Activated CD8-positive, alpha-beta memory T cell treated with anti-CD3 and anti-CD28 coated beads, Interleukin-2, amount 50 U/mL, for 4 hours (primary cell): ENCODE results near the gene OXLD1.

Experiments used
- DNase-seq: peaks from one replicate; pipeline ENCODE4 v3.0.0-alpha.2; 2020

OXLD1 gene

DNA sequence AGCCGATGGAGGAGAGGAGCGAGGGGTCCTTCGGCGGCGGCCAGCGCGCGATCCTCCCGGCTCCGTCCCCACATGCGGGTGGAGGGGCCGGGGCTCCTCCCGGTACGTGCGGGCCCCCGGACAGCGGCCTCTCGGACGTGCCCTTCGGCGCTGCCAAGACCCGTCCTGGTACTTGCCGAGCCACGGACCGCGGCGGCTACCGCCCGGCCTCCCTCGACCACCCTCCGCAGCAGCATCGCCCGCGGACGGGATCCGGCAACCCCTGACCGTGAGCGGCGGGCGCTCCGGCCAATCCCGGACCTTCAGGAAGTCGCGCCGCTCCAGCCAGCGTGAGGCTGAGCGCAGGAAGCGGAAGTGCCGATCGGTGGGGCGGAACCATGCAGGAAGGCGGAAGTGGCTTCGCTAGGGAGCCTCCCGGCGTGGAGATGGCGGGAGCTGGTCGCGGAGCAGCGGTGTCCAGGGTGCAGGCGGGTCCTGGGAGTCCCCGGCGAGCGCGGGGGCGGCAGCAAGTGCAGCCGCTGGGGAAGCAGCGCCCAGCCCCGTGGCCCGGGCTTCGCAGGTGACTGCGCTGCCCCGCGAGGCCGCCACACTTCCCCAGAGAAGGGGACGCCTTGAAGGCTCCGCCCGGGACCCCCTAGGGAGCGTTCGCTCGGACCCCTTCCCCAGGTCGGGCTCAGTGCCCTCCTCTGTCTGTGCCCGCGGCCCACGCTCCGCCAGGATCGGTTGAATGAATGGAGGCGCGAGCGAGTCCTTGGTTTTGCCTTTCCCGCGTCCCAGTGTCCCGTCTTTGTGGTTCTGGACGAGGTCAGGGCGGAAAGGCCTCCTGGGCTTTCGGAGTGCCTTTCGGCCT is at the start of gene OXLD1, which contains the start of gene CCDC137:
OXLD1 (minus strand) TSS at position 264 of the 850 bp plus-strand sequence; CDS start at position 236, 28 bp downstream.
CCDC137 (plus strand) TSS at position 396 of the 850 bp plus-strand sequence; CDS start at position 426, 30 bp downstream.
- DNase-seq = peak; percentile 93

DNA sequence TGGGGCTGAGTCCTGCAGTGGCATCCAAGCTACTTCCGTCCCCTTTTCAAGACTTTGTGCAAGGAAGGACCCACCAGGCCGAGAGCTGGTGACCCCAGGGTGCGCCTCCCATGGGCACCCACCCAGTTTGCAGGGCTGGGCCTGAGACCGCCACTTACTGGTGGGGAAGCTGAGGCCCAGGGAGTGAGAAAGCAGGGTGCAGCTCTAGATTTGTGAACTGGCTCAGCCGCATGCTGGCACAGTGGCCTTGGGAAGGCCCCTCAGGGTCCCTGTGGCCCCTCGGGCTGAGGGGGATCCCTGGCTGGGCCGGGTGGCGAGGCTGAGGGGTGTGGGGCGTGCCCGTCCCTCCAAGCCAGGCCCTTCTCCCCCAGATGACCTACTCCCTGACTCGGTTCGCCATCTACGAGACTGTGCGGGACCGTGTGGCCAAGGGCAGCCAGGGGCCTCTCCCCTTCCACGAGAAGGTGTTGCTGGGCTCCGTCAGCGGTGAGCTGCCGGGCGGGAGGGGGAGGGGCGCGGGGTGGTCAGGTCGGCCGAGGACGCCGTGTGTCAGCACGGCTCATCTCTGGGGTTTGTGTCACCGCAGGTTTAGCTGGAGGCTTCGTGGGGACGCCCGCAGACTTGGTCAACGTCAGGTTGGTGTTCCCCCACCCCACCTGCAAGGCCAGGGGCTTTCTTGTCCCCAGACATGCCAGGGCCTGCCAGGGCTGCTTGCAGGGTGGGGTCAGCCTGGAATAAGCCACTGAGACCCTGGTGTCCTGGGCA is 48.9 kb upstream of the OXLD1 start:
- no peak for DNase-seq

DNA sequence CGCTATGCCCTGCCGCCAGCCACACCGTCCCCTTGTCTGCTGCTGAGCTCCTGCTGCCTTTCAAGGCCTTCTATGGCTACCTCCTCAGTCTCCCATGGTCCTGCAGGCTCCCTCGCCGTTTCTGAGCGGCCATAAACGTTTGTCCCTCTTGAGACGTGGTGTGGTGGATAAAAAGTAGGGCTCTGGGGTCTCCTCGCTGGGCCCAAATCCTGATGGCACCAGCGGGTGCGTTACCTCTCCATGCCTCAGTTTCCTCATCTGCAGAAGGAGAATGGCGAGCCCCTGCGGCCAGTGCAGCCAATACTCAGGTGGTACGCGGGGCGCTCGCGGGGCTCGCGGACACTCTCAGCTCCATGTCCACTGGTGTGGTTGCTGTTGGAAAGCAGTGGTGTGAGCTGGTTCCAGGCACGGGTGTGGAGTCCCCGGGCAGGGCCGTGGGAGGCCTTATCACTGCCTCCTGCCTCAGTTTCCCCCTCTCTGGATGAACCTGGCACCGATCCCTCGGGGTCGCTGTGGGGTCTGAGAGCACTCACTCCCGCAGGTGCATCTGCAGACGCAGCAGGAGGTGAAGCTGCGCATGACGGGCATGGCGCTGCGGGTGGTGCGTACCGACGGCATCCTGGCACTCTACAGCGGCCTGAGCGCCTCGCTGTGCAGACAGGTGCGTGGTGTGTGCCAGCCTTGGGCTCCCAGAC is 48.2 kb upstream of the OXLD1 start:
- no peak for DNase-seq

DNA sequence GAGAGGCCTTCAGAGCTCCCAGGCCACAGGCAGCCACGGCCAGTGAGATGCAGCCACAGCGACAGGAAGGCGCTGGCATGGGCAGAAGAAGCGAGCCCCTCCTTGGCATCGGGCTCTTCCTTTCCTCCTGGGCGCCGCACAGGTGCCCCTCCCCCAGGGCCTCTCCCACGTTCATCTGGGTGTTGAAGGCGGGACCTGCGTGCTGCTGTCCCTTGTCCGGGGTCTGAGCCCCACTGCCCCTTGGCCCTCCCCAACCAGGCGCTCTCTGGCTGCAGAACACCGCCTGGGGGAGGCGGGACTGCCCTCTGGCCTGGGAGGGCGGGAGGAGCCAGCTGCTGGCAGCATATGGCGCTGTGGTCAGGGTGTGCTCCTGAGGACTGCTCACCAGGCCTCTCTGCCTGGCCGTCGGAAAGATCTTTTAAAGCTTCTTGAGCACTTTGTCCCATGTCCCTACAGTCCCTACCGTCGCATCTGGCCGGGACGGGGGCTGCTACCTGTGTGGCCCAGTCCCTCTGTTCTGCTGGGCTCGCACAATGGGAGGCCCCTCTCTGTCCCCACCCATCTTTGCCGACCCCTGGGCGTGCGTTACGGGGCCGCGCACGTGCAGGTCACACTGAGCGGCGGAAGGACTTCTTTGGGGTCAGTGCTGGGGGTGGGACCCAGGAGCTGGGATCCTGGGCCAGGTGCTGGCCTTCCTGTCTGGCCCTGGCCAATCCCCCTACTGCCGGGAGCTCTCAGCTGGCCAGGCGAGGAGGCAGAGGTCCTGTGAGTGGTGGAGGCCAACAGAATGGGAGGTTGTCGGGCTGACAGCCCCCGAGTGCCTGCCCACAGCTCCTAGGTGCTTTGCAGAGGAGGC is 47.4 kb upstream of the OXLD1 start:
- no peak for DNase-seq

DNA sequence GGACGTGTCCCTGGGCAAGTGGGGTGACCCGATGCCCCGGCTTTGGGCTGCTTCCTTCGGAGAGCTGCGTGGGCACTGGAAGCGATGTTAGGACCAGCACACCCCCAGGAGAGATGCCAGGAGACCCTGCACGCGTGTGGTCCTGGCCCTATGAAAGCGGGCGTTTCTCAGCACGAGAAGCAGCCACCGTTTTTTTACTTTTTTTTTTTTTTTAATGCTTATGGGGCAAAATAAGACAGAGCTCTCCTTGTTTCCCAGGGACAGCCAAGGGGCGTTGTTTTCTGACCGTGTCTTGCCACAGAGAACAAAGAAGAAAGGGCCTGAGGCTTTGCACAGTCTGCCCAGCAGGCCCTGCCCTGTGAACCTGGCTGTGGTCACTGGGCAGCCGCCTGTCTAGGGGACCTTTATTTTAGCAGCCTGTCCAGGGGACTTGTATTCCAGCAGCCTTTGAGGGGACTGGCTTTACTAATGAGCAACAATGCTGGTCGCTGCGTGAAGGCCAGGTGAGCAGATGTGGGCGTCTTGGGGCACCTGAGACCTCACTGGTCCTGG is 46.7 kb upstream of the OXLD1 start:
- no peak for DNase-seq

DNA sequence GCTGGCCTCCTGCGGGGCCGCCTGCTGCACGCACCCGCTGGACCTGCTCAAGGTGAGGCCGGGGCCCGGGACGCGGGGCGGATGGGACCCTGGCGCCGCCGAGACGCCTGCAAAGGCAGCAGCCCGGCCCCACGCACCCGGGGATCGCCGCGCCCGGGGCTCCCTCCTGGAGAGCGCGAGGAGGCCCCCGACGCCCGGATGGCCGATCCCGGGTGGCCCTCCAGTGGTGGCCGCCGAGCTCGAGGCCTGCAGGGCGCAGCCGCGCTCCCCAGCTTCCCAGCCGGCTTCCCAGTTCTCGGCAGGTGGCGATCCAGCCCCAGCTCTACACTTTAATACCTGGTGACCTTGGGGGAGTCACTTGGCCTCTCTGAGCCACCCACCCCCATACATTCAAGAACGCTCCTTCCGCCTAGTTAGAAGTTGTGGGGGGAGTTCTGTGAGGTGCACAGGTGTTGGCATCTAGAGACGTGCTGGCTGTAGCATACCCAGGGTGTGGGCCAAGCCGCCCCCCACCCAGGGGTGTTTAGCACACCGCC is 46.1 kb upstream of the OXLD1 start:
- no peak for DNase-seq

DNA sequence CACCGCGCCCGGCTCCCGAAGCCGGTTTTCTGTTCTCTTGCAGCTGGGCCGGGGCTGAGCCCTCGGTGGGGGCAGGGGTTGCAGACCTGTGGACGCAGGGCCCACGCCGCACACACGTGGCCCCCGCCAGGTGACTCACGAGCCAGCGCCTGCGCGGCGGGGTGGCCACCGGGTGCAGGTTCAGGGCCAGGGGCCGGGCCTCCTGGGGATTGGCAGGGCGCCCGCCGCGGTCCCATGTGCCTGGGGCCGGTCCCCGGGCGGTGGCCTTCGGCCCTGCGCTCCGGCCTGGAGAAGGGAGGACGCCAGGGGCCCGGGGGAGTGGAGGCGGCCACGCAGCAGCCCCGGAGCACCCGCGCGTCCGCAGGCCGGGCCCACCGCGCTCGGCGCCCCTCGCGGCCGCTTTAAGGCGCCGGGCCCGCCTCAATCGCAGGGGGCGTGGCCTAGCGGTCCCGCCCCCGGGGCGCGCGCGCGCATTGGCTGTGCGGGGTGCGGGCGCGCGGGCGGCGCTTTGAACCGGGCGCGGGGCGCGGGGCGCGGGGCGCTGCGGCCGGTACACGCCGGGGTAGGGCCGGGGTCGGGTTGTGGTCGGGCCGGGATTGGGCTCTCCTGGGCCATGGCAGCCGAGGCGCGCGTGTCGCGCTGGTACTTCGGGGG is 45.5 kb upstream of the OXLD1 start, which contains the start of gene SLC25A10:
SLC25A10 (plus strand) TSS at position 471 of the 654 bp plus-strand sequence; CDS start at position 614, 143 bp downstream.
- DNase-seq = peak; percentile 80

DNA sequence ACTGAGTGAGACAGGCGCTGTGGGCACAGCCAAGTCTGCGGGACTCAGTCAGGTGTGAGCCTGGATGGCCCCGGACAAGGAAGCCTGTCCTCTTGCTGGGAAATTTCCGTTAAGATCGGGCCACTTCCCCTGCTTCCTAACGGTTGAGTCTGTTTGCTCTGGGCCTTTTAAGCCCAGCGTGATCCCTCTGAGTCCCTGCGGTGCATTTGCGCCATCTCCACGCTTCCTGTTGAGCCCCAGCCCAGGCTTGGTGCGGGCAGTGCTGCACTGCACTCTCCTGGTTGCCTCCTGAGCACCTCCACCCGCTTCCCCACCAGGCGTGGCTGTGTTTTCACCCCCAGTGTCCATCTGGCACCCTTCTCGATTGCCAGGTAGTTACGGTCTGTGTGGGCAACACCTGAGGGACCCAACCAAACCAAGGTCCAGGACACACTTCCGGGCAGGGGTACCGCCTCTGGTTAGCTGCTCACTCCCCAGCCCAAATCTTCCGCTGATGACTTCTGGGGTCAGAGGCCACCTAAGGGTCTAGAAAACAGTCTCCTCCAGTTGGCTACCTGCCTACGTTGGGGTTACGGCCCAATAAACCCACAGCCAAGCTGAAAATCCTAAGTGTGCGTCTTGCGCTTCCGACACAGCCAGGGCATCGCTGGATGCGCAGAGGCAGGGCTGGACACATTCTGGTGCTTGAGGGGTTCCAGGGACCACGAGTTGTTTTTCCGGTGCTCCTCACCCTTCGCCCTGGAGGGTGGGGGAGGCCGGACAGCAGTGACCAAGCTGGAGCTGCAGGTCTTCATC is 44.3 kb upstream of the OXLD1 start:
- DNase-seq = peak; percentile 17

DNA sequence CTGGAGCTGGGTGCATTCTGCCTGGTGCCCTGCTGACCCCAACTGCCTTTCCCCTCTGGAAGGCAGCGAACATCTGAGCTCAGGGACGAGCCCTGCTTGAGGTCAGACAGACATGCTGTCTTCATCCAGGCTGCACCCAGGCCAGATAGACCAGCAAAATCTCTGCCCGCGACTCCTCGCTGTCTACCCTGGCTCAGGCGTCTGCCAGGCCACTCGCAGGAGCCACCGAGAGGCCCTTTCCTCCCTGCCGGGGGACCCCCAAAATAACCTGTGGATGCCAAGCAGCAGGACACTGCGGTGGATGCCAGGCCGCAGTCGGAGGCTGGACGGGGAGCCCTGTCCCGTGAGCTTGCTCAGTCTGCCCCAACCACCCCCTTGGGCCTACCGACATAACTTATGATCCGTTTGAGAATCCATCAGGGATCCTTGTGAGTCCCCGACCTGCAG is 42.4 kb upstream of the OXLD1 start:
- DNase-seq = no peak

DNA sequence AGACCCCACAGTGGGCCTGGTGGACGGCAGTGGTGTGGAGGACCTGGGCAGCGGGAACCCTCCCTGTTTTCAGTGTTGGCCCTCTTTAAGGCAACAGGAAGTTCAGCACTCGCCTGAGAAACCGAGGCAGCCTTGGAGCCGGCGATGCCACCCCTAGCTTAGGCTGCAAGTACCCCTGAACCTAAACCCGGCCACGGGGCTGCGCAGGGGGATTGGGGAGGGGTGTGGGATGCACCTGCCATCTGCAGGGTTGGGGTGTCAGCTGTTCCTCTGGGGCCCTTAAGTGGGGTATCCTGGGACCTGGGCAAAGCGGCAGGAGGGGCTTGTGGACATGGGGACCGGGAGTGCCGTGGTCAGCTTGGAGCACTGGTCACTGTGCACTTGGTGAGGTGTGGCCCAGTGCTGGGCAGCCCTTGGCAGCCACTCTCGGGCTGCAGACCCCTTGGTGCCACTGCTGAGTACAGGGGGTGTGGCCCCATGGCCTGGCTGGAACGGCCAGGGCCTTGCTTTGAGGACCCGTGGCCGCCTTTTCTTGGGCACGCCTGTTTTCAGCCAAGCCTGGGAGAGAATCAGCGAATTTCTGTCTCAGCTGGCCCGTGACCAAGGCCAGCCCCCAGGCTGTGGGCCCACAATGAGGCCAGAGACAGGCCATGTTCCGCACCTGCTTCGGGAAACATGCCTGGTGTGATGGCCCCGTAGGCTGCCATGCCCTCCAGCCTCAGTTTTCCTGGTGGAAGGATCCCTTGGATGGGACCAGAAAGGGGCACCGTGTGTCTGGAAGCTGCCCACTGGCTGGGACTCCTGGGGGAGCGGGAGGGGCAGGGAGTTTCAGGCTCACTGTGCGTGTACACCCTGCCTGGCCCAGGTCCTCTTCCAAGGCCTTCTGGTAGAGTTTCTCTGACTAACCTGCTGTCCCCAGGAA is 41.6 kb upstream of the OXLD1 start:
- DNase-seq = peak; percentile 15

DNA sequence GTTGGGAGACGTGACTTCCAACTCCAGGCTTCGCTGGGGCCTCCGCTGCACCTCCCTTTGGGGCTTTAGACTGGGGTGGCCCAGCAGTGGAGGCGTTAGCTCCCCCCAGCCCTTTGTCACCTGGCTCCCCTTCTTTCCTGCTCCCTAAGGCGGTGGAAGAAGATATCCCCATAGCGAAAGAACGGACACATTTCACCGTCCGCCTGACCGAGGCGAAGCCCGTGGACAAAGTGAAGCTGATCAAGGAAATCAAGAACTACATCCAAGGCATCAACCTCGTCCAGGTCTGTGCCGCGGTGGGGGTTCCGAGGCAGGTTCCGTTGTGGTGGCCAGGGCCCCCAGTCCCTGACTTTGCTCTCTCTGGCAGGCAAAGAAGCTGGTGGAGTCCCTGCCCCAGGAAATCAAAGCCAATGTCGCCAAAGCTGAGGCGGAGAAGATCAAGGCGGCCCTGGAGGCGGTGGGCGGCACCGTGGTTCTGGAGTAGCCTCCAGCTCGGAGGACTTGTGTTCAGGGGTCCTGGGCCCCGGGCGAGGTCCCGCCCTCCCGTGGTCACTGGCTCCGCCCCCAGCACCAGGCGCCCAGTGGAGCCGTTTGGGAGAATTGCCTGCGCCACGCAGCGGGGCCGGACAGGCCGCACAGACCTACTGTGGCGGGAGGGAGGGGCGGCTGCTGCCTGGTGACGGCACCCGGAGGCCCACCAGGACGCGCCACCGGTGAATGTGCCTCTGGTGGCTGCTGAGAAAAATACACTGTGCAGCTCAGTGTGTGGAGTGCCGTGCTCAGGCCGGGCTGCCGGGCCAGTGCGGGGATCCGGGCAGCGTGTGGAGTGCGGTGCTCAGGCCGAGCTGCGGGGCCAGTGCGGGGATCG is 40.6 kb upstream of the OXLD1 start:
- peak; percentile 16 for DNase-seq

DNA sequence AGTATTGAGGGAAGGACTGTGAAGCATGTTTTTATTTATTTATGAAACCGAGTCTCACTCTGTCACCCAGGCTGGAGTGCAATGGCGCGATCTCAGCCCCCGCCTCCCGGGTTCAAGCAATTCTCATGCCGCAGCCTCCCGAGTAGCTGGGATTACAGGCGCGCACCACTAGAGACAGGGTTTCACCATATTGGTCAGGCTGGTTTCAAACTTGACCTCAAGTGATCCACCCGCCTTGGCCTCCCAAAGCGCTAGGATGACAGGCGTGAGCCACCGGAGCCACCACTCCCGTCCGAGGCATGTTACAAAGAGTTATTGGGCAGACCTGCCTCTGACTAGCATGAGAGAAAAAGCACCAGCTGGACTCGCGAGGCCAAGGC is 39.8 kb upstream of the OXLD1 start:
- DNase-seq = no peak

DNA sequence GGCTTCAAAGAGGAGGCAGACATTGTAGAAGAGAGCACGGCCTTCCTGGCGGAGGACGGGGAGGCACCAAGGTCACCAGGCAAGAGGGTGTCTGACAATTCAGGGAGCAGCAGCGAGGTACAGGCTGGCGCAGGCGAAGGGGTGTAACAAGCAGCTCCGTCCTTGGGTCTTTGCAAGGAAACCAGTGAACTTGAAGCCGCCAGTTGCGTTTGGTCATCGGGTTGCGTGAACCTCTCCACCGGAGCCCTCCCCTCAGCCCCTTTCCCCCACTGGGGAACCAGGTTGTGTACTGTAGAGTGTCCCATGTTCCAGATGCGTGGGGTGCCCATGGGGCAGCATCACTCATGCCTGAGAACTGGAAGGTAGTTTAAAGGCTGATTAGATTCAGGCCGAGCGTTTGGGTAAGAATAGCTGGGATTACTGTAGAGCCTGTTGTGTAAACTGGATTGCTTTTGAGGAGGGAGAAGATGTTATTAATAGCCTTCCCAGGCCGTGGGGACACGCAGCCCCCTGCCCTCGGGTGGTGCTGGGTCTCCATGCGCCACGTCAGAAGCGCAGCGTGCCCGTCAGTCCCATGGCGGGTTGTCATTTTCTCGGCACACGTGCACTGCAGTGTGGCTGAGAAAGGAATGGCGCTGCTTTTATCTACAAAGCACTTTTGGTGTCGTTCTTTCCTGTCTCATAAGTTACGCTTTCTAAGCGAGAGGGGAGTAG is 39.3 kb upstream of the OXLD1 start:
- no peak for DNase-seq

DNA sequence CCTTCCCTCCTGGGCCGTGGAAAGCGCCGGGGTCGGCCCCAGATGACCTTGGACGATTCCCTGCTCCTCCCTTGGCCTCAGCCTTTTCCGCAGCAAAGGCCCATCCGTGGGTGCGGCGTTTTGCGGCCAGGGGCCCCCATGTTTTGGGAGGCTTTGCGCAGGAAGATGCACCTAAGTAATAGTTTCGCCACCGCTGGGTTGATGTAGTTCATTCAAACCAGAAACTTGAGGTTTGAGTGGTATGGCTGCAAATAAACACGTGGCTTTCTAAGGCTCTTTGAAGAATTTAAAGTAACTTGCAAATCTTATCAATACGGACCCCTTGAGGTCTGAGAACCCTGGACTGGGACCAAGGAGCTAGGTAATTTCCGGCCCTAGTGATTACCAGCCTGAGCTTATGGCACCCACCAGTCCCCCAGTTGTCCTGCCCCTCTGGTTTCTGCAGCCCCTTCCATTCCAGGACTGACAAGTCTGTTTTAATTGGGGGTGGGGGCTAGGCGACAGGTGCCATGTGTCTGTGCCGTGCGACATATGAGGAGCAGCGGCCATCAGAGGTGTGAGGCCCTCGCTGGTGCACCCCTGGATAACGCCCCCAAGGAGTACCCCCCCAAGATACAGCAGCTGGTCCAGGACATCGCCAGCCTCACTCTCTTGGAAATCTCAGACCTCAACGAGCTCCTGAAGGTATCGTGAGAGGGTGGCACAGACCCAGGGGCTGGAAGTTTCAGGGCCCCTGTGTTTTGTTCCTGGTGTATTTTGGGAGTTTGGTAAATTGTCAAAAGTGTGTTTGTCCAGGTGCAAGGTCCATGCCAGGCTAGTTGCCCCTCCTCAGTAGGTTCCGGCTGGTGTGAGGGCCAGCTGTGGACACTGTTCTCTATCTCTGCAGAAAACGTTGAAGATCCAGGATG is 37.6 kb upstream of the OXLD1 start:
- no peak for DNase-seq

DNA sequence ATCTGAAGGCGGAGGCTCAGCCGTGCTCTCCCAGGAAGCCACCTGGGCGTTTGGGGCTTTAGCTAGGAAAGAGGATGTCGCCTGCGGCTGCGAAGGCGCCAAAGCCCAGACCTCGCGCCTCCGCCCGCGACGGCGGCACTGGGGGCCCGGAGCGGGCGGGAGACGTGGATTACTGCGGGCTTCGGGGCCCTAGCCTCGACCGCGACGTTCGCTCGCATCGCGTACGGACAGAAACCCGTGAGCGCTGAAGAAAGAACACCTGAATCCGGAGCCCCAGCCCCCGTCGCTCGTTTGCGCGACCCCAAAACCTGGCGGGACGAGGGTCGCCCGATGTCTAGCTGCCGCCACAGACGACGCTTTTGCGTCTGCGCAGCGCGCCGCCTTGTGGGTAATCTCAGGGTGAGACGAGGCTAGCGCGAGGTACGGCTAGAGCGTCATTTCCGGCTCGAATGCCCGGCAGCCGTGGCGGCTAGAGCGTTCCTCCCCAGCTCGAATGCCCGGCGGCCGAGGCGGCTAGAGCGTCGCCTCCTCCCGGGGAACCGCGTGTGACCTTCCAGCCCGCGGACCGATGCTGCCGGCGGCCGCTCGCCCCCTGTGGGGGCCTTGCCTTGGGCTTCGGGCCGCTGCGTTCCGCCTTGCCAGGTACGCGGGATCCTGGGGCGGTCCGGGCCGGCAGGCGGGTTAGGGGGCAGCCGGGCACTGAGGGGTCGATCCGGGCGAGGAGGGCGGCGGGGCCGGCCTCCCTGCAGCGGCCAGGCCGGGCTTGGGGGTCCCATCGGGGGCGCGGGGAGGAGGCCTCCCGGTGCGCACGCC is 36.7 kb upstream of the OXLD1 start, which contains the start of gene MRPL12:
MRPL12 (plus strand) TSS at position 434 of the 813 bp plus-strand sequence; CDS start at position 569, 135 bp downstream.
- peak; percentile 88 for DNase-seq
